Parathyroid adenoma (tissue), 2 donors: ENCODE data around the gene CASKIN1.

Source experiments
- H2AFZ ChIP-seq: fragments of 300-600 bp; sonication (generic); one replicate; pipeline ENCODE4 v1.7.0; 2017; ENCODE audit warnings: antibody characterized with exemption, mild to moderate bottlenecking
- H3K27ac ChIP-seq: fragments of 300-600 bp; sonication (generic); one replicate; pipeline ENCODE4 v1.7.0; 2017
- H3K27me3 ChIP-seq: fragments of 300-600 bp; sonication (generic); one replicate; pipeline ENCODE4 v1.7.0; 2017; ENCODE audit warnings: low read length; ENCODE audit not compliant: control insufficient read depth, insufficient read depth
- H3K36me3 ChIP-seq: fragments of 300-600 bp; sonication (generic); one replicate; pipeline ENCODE4 v1.7.0; 2017; ENCODE audit warnings: low read length; ENCODE audit not compliant: control insufficient read depth, insufficient read depth
- H3K4me1 ChIP-seq: fragments of 300-600 bp; sonication (generic); one replicate; pipeline ENCODE4 v1.7.0; 2017; ENCODE audit warnings: control low read depth
- H3K4me2 ChIP-seq: fragments of 300-600 bp; sonication (generic); one replicate; pipeline ENCODE4 v1.7.0; 2017; ENCODE audit warnings: low read length
- H3K4me3 ChIP-seq: fragments of 300-600 bp; sonication (generic); one replicate; pipeline ENCODE4 v1.7.0; 2017; ENCODE audit warnings: low read depth, low read length
- H3K79me2 ChIP-seq: fragments of 300-600 bp; sonication (generic); one replicate; pipeline ENCODE4 v1.7.0; 2017; ENCODE audit warnings: control low read depth
- H3K9ac ChIP-seq: fragments of 300-600 bp; sonication (generic); one replicate; pipeline ENCODE4 v1.7.0; 2017; ENCODE audit warnings: mild to moderate bottlenecking
- H3K9me3 ChIP-seq: fragments of 300-600 bp; sonication (generic); one replicate; pipeline ENCODE4 v1.7.0; 2017; ENCODE audit warnings: low read length; ENCODE audit not compliant: control insufficient read depth
- CTCF ChIP-seq: fragments of 300-600 bp; sonication (generic); IDR thresholded peaks from one replicate; pipeline ENCODE4 v1.7.0; 2017; ENCODE audit warnings: antibody characterized with exemption, mild to moderate bottlenecking
- donor health status: primary hyperparathyroidism.

Gene CASKIN1

DNA sequence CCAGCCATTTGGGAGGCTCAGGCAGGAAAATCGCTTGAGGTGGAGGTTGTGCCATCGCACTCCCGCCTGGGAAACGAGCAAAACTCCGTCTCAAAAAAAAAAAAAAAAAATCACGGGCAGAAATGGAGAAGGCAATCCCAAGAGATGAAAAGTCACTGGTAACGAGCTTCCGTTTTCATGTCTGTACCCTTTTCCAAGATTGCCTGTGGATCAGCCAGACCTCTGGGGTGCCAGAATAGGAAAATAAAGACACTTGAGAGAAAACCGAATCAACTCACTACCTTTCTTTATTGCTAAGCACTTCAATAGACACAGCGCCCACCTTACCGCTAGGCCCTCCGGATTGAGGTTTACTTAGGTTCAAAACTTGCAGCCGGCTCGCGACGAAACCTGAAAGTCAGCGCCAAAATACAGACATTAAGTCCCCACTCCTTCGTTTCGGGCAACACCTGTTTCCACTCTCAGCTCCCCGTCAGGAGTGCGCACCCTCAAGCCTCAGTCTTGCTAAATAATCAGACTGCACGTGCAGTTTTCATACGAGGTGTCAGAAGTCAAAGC, 41.8 kb downstream of the CASKIN1 start:
- H3K4me1 ChIP-seq: peaks cover 26% of the 10 kb centered on the region

DNA sequence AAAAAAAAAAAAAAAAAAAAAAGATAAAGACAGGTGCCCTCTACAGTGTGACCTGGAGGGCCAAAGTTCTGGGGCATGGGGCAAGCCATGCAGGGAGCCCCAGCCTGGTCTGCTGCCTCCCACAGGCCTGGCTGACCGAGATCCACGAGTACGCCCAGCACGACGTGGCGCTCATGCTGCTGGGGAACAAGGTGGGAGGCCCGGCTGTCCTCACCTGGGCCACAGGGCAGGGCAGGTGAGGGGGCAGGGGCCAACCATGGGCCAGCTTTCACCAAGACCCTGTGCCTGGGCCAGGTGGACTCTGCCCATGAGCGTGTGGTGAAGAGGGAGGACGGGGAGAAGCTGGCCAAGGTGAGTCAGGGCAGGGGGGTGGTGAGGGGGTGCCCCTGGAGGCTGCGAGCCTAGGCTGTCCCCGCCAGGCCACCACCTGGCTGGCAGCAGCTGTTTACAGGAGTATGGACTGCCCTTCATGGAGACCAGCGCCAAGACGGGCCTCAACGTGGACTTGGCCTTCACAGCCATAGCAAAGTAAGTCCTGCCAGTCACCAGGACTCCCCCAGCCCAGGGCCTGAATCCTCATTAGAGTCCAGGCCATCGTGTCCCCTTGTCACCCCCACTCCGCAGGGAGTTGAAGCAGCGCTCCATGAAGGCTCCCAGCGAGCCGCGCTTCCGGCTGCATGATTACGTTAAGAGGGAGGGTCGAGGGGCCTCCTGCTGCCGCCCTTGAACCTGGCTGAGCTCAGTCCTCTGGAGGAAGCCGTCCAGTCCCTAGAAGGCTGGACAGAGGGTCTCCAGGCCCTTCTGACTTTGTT, 43.5 kb downstream of the CASKIN1 start:
- Histone ChIP-seq H3K79me2 (peaks cover 51% of the 10 kb centered on the region), H3K4me2 (peak overlapping the region; percentile 87), H3K4me1 (peaks cover 29% of the 10 kb centered on the region), H3K36me3 (no peaks in the 10 kb centered on the region), H3K27me3 (no peaks in the 10 kb centered on the region), H3K9ac (no peak overlapping the region), H3K4me3 (peak overlapping the region; percentile 97), H3K27ac (peak overlapping the region; percentile 78), H2AFZ (peak overlapping the region; percentile 5), H3K9me3 (no peaks in the 10 kb centered on the region)
- no peak for TF ChIP-seq CTCF

More for the DNA sequence above, 41.8 kb downstream of the CASKIN1 start:
- no peak for TF ChIP-seq CTCF
- Histone ChIP-seq H3K27me3 (no peaks in the 10 kb centered on the region), H3K36me3 (no peaks in the 10 kb centered on the region), H3K9me3 (no peaks in the 10 kb centered on the region), H3K4me2 (peak overlapping the region; percentile 87), H3K4me3 (peak overlapping the region; percentile 97), H3K27ac (peak overlapping the region; percentile 78), H3K9ac (no peak overlapping the region), H2AFZ (peak overlapping the region; percentile 23), H3K79me2 (peaks cover 50% of the 10 kb centered on the region)

DNA sequence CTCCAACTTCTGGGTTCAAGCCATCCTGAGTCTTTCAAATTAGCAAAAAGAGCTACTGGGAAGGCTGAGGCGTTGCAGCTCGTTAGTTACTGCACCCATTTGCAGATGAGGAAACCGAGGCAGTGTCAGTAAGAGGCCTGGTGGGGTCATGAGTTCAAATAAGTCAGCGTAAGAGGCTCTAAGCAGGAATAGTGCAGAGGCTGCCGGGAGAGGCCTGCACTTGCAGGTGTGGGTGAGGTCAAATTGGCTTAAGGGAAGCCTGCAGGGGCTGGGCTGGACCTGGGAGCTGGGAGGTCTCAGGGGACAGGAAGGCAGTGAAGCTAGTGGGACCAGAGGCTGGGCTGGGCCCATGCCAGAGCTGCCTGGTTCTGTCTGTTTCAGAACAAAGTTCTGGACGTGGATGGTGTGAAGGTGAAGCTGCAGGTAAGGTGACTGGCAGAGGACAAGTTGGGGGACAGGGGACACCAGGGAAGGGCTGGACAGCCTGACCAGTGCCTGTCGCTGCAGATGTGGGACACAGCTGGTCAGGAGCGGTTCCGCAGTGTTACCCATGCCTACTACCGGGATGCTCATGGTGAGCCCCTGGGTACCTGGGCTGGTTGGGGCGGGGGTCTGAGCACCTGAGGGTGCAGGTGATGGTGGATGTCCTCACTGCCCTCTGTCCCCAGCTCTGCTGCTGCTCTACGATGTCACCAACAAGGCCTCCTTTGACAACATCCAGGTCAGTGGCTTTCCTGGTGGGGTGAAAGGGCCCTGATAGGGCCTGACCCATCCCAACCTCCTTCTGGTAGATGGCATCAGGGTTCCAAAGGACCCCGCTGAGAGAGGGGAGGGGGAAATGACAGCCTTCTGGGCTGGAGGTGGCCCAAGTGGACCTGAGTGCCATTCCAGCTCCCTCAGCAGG, 45.0 kb downstream of the CASKIN1 start:
- Histone ChIP-seq H3K4me2 (no peak overlapping the region), H3K79me2 (peaks cover 39% of the 10 kb centered on the region), H3K27me3 (no peaks in the 10 kb centered on the region), H3K36me3 (no peaks in the 10 kb centered on the region), H3K4me3 (no peak overlapping the region), H3K27ac (no peak overlapping the region), H3K4me1 (peaks cover 34% of the 10 kb centered on the region), H2AFZ (no peak overlapping the region), H3K9me3 (no peaks in the 10 kb centered on the region), H3K9ac (no peak overlapping the region)
- no peak for TF ChIP-seq CTCF

DNA sequence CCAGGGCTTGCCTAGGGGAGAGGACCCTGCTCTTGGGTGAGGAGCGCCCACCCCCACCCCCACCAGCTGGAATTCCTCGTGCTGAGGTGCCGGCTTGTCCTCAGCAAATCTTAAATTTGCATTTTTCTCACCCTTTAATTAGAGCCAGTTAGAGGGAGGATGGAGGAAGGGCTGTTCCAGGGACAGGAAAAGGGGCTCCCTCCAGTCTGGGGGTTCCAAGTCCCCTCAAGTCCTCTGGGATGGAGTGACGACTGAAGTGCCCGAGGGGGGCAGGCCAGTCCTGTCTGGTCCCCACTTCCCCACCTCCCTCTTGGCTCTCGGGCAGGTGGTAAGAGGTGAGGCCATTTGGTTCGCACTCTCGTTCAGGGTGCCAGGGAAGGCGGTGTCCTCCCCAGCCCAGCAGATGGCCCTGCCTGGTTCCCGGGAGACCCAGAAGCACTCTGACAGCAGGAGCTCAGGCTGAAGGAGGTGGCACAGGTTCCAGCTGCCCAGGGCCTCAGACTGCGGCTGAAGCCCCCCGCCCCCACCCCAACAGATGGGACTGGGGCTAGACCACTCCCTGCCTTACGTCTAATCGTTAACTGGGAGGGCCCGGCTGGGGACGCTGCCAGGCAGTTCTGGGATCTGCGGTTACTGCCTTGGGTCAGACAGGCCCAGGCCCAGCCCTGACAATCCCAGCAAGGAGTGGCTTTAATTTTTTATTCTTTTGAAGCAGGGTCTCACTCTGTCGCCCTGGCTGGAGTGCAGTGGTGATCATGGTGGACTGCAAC, 45.8 kb downstream of the CASKIN1 start:
- TF ChIP-seq CTCF: no peak
- Histone ChIP-seq H3K27me3 (no peaks in the 10 kb centered on the region), H3K36me3 (no peaks in the 10 kb centered on the region), H3K9ac (no peak overlapping the region), H3K4me2 (no peak overlapping the region), H3K79me2 (peaks cover 39% of the 10 kb centered on the region), H3K4me1 (peaks cover 34% of the 10 kb centered on the region), H2AFZ (no peak overlapping the region), H3K4me3 (no peak overlapping the region), H3K9me3 (no peaks in the 10 kb centered on the region), H3K27ac (no peak overlapping the region)
